Measurements from ENCODE around the gene OR52E2.

DNA sequence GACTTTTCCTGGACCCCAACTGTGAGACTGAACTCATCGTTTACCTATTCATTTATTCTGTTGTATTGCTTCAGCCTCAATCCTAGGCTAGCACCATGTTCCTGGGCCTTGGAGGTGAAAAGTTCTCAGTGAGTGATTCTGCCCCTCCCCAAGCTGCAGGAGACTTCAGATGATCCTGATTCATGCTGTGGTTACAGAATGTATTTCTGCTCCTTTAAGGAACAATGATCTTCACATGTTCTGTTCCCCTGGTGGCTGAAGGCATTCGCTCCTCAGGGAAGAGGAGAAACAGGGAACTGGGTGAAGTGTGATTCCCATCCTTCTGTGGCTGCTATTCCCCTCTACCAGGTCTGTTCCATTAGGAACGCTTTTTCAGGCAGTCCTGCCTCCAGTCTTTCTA is 12.4 kb upstream of the OR52E2 start:
- no peak for TF ChIP-seq CTCF (IDR thresholded peaks at IDR 0.05; ENCODE audit: insufficient read depth, low read depth, low read length)
- no peak for TF ChIP-seq EZH2 (IDR thresholded peaks at IDR 0.05; ENCODE audit: insufficient read depth, low read length)
